ENCODE data around the gene RAP2A.

- TF ChIP-seq CTCF (IDR thresholded peaks at IDR 0.05) (no peak), POLR2AphosphoS5 (IDR thresholded peaks at IDR 0.05) (no peak), POLR2A (IDR thresholded peaks at IDR 0.05) (no peak)
These were observed 630 bp downstream of the RAP2A start for GRCh38 chr13:97434397-97435201.

All from gastroesophageal sphincter (tissue), 3 donors.